ENCODE results near the gene CDC42BPB. TPM values are rescaled to one million over a fixed set of nuclear protein-coding genes. Genes with fewer than 3 reads are reported as not detected.

Gene CDC42BPB
- total RNA-seq, 1 experiment from 2014 or later: 103 TPM

DNA sequence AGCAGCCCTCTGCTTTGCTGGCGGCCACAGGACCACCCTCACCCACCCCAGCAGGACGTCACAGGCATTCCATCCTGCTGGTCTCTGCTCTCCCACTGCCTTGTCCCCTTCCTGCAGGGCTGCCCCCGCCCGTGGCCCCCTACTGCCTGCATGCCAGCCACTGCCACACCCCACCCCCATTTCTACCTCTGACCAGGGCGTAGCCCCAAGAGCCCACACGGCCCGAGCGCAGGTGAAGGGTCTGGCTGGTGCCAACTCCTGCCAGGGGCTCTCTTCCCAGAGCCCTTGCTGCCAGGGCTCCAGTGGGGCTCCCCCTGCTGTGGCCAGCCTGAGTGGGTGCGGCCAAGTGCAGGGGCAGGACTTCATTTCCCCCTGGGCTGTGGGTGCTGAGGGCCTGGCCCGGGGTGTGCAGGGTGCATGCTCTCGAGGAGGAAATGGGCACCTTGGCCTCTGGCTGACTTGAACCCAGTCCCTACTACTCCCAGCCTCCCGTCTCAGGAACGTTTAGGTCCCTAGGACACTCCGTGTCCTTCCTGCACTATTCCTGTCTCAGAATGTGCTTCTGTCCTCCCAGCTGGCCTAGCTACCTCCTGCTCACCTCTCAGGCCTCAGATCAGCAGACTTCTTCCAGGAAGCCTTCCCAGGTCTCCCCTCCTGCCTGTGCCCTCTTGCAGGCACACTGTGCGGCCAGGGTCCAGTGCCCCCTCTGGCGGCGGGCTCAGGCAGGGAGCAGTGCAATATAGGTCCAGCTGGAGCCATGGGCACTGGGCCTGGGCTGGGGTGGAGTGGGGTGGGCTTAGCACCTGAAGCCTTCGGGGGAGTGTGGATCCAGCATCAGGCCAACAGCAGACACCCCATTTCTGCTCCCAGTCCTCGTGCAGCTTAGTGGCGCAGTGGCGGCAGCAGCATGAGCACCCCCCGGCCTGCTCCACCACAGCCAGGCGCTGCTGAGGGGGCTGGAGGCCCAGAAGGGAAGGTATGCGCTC lies 28.1 kb upstream of the CDC42BPB start:
- Histone ChIP-seq H4K91ac (ENCODE audit: insufficient read length, low read depth, low read length) (no peak overlapping the region), H3K56ac (ENCODE audit: insufficient read length, low read depth, low read length) (no peak overlapping the region), H4K8ac (replicated peaks; ENCODE audit: insufficient read length, low read depth, low read length) (no peak overlapping the region), H3K18ac (ENCODE audit: insufficient read length, low read depth, low read length) (no peak overlapping the region), H3K9me3 (ENCODE audit: control insufficient read depth, low read depth, low read length) (no peaks in the 10 kb centered on the region), H2AK5ac (ENCODE audit: insufficient read length, low read length) (no peak overlapping the region), H2BK15ac (ENCODE audit: low read depth, low read length) (no peak overlapping the region), H2BK12ac (ENCODE audit: insufficient read length, low read depth, low read length) (no peak overlapping the region), H4K5ac (ENCODE audit: insufficient read length, low read depth, low read length) (no peak overlapping the region), H3K79me2 (ENCODE audit: insufficient read depth, low read length) (no peaks in the 10 kb centered on the region), H3K14ac (ENCODE audit: insufficient read depth, low read length) (no peak overlapping the region), H3K9ac (ENCODE audit: extremely low read depth, insufficient read length, low read length) (no peak overlapping the region), H3K23ac (ENCODE audit: insufficient read length, low read depth, low read length) (no peak overlapping the region), H4K20me1 (ENCODE audit: control insufficient read depth, insufficient read depth, insufficient read length) (no peaks in the 10 kb centered on the region), H2BK20ac (ENCODE audit: low read depth, low read length, poor library complexity, severe bottlenecking) (no peak overlapping the region), H2BK120ac (ENCODE audit: low read depth, low read length, poor library complexity, severe bottlenecking) (no peak overlapping the region), H3K27ac (ENCODE audit: insufficient read length, low read depth, low read length) (no peak overlapping the region), H3K4me2 (ENCODE audit: insufficient read depth, insufficient read length, low read length) (no peak overlapping the region), H3K27me3 (ENCODE audit: insufficient read depth, low read length) (peaks cover 1% of the 10 kb centered on the region; the same call in 1 of the 2 replicates), H2AFZ (ENCODE audit: low read length) (no peak overlapping the region), H2BK5ac (ENCODE audit: insufficient read length, low read length) (no peak overlapping the region), H3T11ph (ENCODE audit: low read length) (no peak overlapping the region), H3K4me1 (ENCODE audit: insufficient read depth, low read length) (no peaks in the 10 kb centered on the region), H3K4ac (ENCODE audit: low read depth, low read length) (no peak overlapping the region), H3K23me2 (ENCODE audit: insufficient read length, low read depth, low read length, poor library complexity, severe bottlenecking) (no peaks in the 10 kb centered on the region), H3K79me1 (ENCODE audit: insufficient read depth, low read depth, low read length, poor library complexity, severe bottlenecking) (no peaks in the 10 kb centered on the region)
- Mint-ChIP-seq H3K4me3 (peak overlapping the region in 1 of 2 experiments; percentile 56; a peak in 2 of 5 replicates), H3K4me1 (peaks cover 2 to 8% of the 10 kb centered on the region in 2 experiments; a peak in 2 of 4 replicates), H3K27ac (peak overlapping the region in 1 of 3 experiments; percentile 33; a peak in 1 of 7 replicates), H3K36me3 (ENCODE audit: insufficient read depth in 1 of 3, low read depth in 3 of 3) (no peaks in the 10 kb centered on the region), H3K9me3 (no peaks in the 10 kb centered on the region), H3K27me3 (ENCODE audit: low read depth) (peaks cover 6% of the 10 kb centered on the region)
- TF ChIP-seq, protein P1, sequence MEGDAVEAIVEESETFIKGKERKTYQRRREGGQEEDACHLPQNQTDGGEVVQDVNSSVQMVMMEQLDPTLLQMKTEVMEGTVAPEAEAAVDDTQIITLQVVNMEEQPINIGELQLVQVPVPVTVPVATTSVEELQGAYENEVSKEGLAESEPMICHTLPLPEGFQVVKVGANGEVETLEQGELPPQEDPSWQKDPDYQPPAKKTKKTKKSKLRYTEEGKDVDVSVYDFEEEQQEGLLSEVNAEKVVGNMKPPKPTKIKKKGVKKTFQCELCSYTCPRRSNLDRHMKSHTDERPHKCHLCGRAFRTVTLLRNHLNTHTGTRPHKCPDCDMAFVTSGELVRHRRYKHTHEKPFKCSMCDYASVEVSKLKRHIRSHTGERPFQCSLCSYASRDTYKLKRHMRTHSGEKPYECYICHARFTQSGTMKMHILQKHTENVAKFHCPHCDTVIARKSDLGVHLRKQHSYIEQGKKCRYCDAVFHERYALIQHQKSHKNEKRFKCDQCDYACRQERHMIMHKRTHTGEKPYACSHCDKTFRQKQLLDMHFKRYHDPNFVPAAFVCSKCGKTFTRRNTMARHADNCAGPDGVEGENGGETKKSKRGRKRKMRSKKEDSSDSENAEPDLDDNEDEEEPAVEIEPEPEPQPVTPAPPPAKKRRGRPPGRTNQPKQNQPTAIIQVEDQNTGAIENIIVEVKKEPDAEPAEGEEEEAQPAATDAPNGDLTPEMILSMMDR (conservative IDR thresholded peaks at IDR 0.05): peak; percentile 73
- WGBS (ENCODE audit: extremely low coverage, insufficient read length, low lambda C conversion rate): no CpG with 5 or more reads among the region's 24 CpGs
- DNase-seq: peak; percentile 73

Measured in H9 (cell line).